Stimulated activated CD8-positive, alpha-beta memory T cell treated with anti-CD3 and anti-CD28 coated beads, Interleukin-4, amount 100 ng/mL, for 48 hours (primary cell): Measurements from ENCODE around the gene GKN2.

Experiments
- DNase-seq: peaks from one replicate; pipeline ENCODE4 v3.0.0-alpha.2; 2020

The GKN2 gene, protein sequence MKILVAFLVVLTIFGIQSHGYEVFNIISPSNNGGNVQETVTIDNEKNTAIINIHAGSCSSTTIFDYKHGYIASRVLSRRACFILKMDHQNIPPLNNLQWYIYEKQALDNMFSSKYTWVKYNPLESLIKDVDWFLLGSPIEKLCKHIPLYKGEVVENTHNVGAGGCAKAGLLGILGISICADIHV

DNA sequence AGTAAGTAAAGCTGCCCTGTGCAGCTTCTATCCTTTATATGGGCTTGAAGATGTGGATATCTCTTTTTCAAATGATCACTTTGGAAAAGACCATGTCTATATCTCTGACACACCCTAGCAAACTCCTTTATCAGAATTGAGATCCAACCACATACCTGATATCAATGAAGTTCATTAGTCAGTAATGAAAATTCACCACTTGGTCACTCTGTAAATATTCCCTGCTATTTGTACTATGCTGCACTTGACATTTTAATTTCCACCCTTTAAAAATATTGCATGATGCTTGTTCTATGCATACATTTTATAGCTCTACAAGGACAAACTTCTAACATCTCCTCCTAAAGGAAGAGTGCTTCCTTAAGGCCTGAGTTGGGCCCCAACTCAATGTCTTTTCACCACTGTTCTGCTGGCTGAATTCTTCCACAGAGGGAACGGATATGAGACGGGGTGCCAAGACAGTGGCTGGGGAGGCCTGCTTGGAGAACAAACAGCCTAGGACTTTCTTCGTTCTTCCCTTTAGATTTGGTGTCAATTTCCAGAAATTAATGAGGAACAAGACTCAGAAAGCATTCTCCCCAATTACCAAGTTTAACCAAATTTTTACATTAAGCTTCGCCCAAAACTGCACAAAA is at the start of gene GKN2:
Gene GKN2 (minus strand): TSS at position 7 of the 635 bp plus-strand sequence. CDS start 32 bp downstream, outside the sequence.
- DNase-seq, result no peak

DNA sequence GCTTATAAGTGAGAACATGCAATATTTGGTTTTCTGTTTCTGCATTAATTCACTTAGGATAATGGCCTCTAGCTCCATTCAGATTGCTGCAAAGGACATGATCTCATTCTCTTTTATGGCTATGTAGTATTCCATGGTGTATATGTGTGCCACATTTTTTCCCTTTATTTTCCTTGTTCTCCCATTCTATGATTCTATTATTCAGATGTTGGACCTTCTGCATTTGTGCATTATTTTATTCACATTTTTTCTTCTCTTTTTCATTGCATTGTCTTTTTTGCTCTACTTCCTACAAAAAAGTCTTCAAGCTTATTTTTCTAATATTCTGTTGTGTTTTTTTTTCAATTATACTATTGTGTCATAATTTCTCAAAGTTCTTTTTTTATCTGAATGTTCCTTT is 49.2 kb upstream of the GKN2 start:
- DNase-seq, result no peak

DNA sequence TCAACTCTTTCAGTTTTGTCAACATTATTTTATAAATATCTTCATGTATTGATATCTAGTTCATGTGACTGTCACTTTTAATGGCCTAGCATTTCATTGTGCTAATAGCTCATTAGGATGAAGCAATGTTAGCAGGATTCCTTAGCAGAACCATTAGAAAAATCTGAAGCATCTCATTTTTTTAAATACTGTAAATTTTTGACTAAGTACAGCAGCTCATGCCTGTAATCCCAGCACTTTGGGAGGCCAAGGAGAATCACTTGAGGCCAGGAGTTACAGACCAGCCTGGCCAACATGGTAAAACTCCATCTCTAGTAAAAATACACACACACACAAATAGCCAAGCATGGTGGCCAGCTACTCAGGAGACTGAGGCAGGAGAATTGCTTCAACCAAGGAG is 44.7 kb upstream of the GKN2 start:
- no peak for DNase-seq

DNA sequence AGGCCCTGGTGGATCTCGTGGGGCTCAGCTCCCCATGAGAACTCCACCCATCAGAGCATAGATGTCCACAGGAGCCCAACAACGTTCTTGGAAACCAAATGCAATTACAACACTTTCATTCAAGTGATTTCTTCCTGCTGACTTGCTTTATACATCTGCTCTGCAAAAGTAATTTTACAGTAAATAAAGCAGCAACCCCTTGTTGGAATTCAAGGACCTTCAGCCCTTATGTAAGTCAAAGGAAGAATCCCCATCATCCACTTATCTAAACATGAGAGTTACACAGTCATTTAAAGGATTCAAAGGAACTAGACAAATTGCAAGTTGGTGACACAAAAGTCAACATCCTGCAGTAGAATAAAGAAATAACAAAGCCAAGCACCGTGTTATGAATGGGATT is 43.2 kb upstream of the GKN2 start:
- no peak for DNase-seq

DNA sequence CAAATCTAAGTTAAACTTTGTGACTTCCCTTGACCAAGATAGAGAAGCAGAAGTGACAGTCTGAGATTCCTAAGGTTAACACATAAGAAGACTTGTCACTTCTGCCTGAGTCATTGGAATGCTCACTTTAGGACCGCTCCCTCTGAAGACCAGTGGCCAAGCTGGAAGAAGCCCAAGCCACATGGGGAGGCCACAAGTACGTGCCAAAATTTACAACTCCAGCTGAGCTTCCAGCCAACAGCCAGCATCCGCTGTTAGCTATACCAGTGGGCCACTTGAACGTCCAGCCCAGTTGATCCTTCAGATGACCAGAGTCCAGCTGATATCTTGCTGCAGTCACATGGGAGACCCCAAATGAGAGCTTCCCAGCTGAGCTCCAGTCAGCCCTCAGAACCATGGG is 42.2 kb upstream of the GKN2 start:
- no peak for DNase-seq

DNA sequence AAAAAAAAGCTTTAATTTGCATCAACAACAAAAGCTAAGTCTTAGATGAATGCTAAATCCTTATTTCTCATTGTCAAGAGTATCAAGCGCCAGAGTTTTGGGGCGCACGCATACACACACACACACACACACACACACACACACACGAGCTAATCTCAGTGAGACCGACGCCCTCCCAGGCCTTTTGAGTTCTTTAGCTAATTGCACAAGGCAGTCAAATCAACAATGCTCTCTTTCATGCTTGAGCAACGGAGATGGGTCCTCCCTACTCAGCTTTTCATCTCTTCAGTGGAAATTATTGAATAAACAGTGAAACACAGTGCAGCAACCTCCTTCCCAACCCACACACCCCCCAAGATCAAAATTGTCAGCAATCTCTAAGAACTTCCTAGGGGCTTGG is 41.0 kb upstream of the GKN2 start:
- no peak for DNase-seq

DNA sequence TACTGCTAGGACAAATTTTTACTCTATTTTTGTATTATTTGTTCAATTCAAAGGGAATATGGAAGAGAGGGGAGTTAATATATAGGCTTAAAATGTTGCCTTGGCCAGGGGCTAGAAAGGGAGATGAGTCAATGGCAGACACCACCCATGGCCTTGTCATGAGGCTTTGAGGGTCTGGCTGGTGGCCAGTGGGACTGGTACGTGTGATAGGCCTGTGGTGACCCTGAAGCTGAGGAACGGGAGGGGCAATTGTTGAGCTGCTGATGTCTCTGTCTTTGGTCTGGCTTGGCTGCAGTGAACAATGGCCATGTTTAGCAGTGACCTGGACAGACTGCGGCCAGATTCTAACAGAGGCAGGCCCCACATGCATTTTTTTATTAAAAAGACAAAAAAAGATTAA is 40.2 kb upstream of the GKN2 start:
- no peak for DNase-seq

DNA sequence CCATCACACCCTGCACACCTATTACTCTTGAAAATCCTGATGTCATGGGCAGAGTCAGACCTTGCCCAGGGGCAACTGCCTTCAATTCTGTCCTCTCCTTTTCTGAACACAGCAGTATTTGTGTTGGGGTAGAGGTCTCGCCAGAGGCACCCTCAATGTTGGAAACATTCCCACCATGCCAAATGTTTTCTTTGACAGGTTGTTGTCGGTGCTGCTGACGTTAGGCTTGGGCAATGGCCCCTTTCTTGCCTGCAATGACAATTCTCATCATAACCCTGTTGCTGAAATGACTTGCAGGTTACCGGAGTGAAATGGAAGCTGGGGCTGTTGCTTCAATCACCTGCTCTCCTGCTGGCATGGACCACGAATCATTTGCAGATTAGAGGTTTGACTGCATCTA is 39.6 kb upstream of the GKN2 start:
- no peak for DNase-seq

DNA sequence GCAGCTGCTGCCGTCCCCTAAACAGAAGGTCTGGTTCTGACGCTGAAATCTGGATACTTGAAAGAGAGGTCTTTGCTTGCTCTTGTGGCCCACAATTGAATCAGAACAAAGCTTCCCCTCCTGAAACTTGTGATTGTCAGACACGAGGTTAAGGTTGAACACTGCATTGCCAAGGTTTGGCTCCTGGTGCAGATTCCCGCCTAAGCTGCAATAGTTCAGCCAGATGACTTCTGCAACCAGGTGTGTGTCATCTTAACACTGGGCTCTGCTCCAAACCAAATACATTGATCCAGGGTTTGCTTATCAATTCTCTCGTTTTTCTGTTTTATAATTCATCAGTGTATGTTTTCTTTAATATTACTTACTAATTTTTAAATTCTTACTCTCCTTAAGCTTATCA is 36.3 kb upstream of the GKN2 start:
- DNase-seq, result no peak

DNA sequence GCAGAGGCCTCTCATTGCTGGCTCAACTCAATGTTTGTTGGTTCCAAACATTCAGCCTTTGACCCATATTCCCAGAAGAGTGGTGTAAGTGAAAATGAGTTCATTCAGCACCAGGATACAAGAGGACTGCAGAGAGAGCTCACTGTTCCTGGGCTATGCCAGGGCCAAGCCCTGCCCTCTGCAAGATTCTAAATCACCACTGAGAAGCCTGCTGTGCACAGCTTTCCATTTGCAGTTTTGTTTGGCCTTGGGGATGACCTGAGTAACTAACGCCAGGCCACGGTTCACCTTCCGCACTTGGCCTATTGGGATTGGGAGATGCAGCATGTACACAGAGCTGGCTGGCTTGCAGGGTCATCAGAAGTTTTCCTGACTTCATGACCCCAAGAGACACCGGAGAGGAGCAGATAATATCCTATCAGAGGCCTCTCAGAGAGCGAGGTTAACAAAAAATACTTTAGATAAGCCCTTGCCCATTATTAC is 34.4 kb upstream of the GKN2 start:
- no peak for DNase-seq

DNA sequence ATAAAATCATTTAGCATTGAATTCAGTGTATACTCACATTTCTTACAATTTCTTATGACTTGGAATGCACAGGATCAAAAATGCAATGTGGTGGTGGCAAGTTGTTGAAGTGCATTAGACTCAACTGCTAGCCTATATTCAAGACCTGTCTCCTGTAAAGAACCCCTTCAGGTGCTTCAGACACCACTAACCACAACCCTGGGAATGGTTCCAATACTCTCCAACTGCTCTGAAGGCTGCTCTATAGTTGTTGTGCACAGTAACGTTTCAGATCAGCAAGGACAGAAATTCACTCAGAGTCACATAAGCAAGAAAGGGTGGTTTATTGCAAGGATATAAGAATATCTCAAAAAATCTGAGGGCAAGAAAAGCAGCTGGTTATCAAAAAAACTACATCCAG is 28.3 kb upstream of the GKN2 start:
- DNase-seq, result no peak

DNA sequence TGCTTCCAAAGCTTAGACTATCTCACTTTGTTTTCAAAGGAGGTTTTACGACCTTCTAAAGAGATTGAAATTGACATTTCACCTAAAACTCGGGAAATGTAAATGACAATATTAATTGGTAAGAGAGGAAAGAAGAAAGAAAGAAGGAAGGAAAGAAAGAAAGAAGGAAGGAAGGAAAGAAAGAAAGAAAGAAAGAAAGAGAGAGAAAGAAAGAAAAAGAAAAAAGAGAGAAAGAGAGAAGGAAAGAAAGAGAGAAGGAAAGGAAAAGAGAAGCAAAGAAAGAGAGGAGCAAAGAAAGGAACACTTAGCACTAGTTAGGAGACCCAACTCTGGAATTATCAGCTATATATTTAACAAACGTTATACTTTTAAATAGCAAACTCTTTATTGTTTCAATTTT is 25.4 kb upstream of the GKN2 start:
- no peak for DNase-seq

DNA sequence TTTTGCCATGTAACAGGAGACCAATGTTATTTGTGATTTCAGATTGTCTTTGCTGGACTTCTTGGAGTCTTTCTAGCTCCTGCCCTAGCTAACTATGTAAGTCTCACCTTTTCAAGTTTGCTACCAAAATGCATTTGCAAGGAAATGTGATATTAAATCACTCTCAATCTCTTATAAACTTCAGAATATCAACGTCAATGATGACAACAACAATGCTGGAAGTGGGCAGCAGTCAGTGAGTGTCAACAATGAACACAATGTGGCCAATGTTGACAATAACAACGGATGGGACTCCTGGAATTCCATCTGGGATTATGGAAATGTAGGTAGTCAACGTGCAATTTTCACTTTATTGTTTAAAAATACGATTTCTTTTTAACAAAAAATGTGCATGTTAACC is 24.8 kb upstream of the GKN2 start:
- no peak for DNase-seq

DNA sequence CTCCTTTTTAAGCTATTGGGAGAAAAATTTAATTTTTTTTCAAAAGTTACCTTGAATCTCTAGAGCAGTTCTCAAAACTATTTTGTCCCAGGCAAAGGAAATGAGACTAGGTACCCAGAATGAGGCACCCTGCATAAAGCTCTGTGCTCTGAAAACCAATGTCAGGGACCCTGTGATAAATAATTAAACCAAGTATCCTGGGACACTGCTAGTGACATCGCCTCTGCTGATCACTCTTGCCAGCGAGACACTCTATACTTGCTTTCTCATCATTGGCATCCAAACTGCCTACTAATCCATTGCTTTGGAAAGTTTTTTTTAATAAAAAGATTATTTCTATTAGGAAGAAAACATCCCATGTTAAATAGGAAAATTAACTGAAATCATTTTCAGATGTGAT is 23.2 kb upstream of the GKN2 start:
- DNase-seq, result no peak

DNA sequence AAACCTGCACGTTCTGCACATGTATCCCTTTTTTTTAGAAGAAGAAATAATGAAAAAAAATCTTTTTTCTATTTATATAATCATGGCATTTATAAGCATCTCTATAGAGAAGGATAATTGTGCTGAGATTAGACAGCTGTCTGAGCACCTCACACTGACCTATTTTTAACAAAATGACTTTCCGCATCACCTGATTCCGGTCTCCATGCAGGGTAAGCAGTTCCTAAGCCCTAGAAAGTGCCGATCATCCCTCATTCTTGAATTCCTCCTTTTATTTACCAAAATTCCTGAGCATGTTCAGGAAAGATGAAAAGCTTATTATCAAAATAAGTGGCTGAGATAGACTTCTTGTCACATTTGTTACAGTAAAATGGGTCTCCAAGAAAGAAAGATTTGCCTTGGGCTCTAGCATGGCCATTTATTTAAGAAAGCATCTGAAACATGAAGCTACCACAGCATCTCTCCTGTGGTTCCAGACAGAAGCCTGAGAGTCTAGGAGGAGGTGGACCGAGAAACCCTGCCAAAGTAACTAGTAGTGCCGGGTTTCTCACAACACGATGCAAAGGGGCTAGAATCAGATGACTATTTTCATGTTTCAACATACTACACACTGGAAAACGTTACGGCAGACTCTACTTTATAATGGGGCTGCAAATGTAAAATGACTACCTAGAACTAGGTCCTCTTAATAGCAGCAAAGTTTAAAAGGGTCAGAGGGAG is 22.4 kb upstream of the GKN2 start:
- DNase-seq, result no peak

DNA sequence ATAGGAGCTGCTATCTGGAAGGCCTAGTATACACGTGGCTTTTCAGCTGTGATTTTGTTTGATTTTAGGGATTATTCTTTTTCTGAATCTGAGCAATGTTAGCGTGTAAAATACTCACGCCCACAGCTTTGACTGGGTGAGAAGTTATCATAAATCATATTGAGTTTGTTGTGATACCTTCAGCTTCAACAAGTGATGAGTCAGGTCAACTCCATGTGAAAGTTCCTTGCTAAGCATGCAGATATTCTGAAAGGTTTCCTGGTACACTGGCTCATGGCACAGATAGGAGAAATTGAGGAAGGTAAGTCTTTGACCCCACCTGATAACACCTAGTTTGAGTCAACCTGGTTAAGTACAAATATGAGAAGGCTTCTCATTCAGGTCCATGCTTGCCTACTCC is 21.6 kb upstream of the GKN2 start, which contains the start of gene GKN1:
Gene GKN1 (plus strand): TSS at position 386 of the 400 bp plus-strand sequence. CDS start 42 bp downstream, outside the sequence.
- no peak for DNase-seq

DNA sequence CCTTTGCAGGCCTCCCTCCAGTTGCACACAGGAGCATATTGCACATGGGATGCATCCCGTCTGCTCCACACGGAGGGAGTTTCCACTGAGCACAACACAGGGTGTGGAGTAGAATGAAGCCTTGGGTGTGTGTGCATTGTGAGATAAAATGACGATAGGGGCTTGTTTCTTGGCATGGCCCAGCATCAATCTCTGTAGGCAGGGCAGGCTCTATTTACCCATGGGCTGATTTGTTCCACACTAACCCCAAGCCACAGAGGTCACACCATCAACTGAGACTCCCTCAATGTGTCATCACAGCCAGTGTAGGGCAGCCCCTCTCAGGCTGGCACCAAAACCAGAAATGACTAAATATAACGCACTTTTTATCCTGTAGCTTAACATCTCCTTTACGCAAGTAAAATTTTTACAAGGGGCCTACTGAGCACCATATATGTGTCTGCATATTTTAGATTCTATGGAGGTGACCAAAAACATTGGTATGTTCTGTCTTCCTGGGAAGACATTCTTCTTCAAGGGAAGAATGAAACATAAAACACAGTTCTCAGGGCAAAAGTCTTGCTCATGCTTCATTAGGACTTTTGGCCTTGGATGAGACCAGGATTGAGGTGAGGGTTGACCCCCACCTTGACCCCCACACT is 19.0 kb upstream of the GKN2 start:
- no peak for DNase-seq

DNA sequence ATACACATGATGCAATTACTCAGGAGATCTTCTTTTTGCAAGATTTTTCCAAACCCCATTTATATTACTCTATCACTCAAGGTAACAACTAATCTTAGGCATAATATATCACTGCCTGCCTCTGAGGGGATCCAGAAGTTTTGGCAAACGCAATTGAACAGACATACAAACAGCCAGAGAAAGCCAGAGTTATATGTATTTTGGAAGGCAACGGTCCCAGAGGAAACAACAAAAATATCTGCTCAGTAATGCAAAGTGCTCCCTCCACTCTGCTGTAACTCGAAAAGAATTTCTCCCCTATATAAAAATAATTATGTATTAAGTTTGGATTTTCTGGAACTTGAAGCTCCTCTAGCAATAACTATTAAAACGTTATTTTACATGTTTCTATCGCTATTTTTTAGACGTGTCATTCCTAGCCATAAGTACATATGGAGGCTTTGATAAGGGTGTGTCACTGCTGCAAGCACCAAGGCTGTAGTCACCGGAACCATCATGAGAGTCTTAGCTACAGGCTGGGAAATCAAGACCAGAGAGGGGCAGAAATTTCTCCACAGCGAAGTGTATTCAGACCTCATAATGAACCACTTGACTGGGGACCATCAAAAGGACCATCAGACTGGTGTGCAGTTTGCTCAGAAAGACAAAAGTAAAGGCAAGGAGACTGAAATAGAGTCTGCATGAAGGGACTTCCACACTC is 18.0 kb upstream of the GKN2 start:
- no peak for DNase-seq

DNA sequence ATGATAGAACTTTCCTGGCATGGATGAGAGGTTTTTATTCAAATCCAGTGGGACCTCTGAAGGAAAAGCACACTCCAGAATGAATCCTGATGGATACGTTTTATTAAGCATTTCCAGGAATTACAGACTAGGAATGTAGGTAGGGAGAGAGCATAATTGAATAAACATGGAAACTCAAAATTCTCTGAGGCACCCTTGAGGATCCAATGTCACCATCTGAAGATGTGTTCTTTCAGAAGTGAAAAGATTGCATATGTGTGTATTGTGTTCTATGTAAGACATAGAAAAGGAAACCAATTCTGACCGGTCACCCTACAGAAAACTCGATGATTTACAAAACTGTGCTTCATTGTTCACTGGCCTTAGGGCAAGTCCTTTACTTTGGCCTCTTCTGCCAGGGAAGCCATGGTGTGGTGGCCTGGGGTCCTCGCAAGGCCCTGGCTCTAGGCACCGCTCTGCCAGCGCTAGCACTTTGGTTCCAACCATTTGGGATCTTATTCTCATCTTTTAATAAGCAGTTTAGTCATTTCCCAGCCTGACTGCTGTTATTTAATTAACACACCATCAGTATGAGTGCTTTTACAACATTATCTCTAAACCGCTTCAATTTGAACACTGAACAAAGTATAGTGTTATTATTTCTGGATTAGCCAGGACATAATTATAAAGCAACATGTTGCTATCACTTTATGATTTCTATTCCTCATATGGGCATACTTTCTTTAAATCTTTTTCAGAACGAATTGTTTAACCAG is 17.2 kb upstream of the GKN2 start:
- DNase-seq, result no peak

DNA sequence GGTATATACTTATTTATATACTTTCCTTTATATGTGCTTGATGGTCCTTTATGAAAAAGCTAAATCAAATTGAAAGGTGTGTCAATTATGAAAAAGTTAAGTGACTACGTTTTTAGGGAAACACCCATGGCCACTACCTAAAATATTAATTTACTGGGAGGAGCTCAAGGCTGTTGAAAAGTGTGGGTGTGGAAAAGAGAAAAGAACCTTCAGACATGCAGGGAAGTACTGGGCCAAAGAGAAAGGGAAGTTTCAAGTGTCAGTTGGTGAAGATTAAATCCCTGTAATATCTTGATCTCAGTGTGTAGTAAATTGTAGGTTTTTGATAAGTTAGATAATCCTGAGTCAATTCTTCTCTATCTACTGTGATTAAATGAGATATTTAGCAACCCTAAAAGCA is 15.5 kb upstream of the GKN2 start:
- DNase-seq, result no peak

DNA sequence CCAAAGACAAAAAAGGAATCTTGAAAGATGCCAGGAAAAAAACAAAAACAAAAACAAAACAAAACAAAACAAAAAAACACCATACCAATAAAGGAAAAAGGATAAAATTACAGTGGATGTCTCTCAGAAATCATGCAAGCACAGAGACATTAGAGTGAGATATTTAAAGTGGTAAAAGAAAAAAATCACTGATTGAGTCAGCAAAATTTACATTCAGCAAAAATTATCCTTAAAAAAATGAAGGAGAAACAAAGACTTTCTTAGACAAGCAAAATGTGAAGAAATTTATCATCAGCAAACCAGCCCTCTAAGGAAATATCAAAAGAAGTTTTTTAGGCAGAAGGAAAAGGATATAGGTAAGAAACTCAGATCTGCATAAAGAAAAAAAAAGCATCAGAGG is 11.6 kb upstream of the GKN2 start:
- DNase-seq, result no peak

DNA sequence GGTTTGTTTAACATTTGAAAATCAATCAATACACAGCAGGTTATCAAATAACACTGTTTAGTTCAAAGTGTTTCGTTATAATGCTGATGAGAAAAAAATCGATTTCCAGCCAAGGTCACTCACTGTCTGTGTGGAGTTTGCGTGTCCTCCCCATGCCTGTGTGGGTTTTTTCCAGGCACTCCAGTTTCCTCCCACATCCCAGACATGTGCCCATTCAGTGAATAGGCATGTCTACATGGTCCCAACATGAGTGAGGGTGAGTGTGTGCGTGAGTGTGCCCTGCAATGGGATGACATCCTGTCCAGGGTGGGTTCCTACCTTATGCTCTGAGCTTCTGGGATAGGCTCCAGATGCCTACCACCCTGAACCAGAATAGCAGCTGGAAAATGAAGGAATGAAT is 8.7 kb upstream of the GKN2 start:
- DNase-seq, result no peak
